PC-9 (cell line): ENCODE data around the gene TMEM233. TPM values are rescaled to one million over a fixed set of nuclear protein-coding genes. Genes with fewer than 3 reads are reported as not detected.

Source experiments
- Bru-seq: library from RNA; stranded (reverse); fragments of 400-500 nt; gene quantifications from one replicate; lab custom pipeline; 2021; lab: Mats Ljungman, UMichigan
- BruChase-seq, 2 experiments: library from RNA; stranded (reverse); fragments of 400-500 nt; gene quantifications; one replicate each; lab custom pipeline; 2021; lab: Mats Ljungman, UMichigan
- BruUV-seq: library from RNA; stranded (reverse); fragments of 400-500 nt; replicated peaks from 2 replicates; lab custom pipeline; 2021; lab: Mats Ljungman, UMichigan
- CTCF ChIA-PET: fragments of 300-600 bp; sonication (Branson Sonifier 250); formaldehyde crosslinking; loops from one replicate; lab custom pipeline; 2022; ENCODE audit warnings: antibody characterized with exemption; lab: Charles Lee
- POLR2A ChIA-PET: fragments of 300-600 bp; sonication (Branson Sonifier 250); formaldehyde crosslinking; loops from one replicate; lab custom pipeline; 2022; ENCODE audit warnings: antibody characterized with exemption; ENCODE audit not compliant: unreplicated experiment; lab: Charles Lee
- DNase-seq, 2 experiments: peaks; one replicate each; pipeline versions ENCODE4 v3.0.0 to v3.0.0-alpha.2; 2015 to 2022; ENCODE audit warnings: mixed read lengths in 1 of 2
- H2AFZ ChIP-seq: fragments of 200-600 bp; sonication (generic); 2 replicates; pipeline ENCODE4 v1.8.1; 2017; ENCODE audit warnings: antibody characterized with exemption
- H3F3A ChIP-seq: fragments of 200-600 bp; sonication (generic); 2 replicates; pipeline ENCODE4 v1.8.1; 2017; ENCODE audit warnings: antibody characterized with exemption, mild to moderate bottlenecking, low read depth; ENCODE audit not compliant: insufficient read depth
- H3K27ac ChIP-seq: fragments of 200-600 bp; sonication (generic); 2 replicates; pipeline ENCODE4 v1.6.1; 2016; ENCODE audit warnings: mixed run types
- H3K27me3 ChIP-seq: fragments of 200-600 bp; sonication (generic); 2 replicates; pipeline ENCODE4 v1.6.1; 2016; ENCODE audit warnings: low read depth, mixed run types; ENCODE audit not compliant: insufficient read depth
- H3K36me3 ChIP-seq: fragments of 200-600 bp; sonication (generic); 2 replicates; pipeline ENCODE4 v1.6.1; 2016; ENCODE audit warnings: low read depth, mixed run types
- H3K4me1 ChIP-seq: fragments of 200-600 bp; sonication (generic); replicated peaks from 2 replicates; pipeline ENCODE4 v1.6.1; 2016; ENCODE audit warnings: mixed run types; ENCODE audit not compliant: insufficient read depth
- H3K4me2 ChIP-seq: fragments of 200-600 bp; sonication (generic); 2 replicates; pipeline ENCODE4 v1.6.1; 2017; ENCODE audit warnings: mixed run types
- H3K4me3 ChIP-seq: fragments of 200-600 bp; sonication (generic); 2 replicates; pipeline ENCODE4 v1.6.1; 2016; ENCODE audit warnings: mixed run types
- H3K79me2 ChIP-seq: fragments of 200-600 bp; sonication (generic); 2 replicates; pipeline ENCODE4 v1.6.1; 2017; ENCODE audit warnings: low read depth, mixed run types
- H3K9me2 ChIP-seq: fragments of 200-600 bp; sonication (generic); 2 replicates; pipeline ENCODE4 v1.8.1; 2017; ENCODE audit warnings: mild to moderate bottlenecking; ENCODE audit not compliant: insufficient read depth
- H3K9me3 ChIP-seq: fragments of 200-600 bp; sonication (generic); 2 replicates; pipeline ENCODE4 v1.8.1; 2016; ENCODE audit warnings: low read depth; ENCODE audit not compliant: insufficient read depth
- H4K20me1 ChIP-seq: fragments of 200-600 bp; sonication (generic); 2 replicates; pipeline ENCODE4 v1.8.1; 2017; ENCODE audit not compliant: insufficient read depth
- CTCF ChIP-seq: fragments of 200-600 bp; sonication (generic); conservative IDR thresholded peaks from 2 replicates; pipeline ENCODE4 v1.6.1; 2017; ENCODE audit warnings: mixed run types, antibody characterized with exemption, mild to moderate bottlenecking, moderate library complexity
- EZH2 ChIP-seq: fragments of 200-600 bp; sonication (generic); IDR thresholded peaks from 2 replicates; pipeline ENCODE4 v1.8.0; 2017; ENCODE audit warnings: antibody characterized with exemption, low read depth
- intact Hi-C: fragments of 100-400 bp; cut with micrococcal nuclease; formaldehyde crosslinking; loops from one replicate; pipeline ENCODE4 v1.10.0; 2022; ENCODE audit not compliant: unreplicated experiment
- long read RNA-seq: library from polyadenylated mRNA; stranded (forward); transcript quantifications from one replicate; pipeline ENCODE4 v2.0.0, GENCODE V29; 2022
- total RNA-seq: library from RNA; stranded (reverse); gene quantifications from 2 replicates; pipeline ENCODE4 v1.2.3, GENCODE V29; 2021

TMEM233 gene
- total RNA-seq (not detected in 2 replicates), Bru-seq, nascent RNA (not detected), BruChase-seq, experiment 1, labeled RNA remaining after a 2-hour chase (not detected), BruChase-seq, experiment 2, labeled RNA remaining after a 6-hour chase (not detected)
- long read RNA-seq = 0 reads

DNA sequence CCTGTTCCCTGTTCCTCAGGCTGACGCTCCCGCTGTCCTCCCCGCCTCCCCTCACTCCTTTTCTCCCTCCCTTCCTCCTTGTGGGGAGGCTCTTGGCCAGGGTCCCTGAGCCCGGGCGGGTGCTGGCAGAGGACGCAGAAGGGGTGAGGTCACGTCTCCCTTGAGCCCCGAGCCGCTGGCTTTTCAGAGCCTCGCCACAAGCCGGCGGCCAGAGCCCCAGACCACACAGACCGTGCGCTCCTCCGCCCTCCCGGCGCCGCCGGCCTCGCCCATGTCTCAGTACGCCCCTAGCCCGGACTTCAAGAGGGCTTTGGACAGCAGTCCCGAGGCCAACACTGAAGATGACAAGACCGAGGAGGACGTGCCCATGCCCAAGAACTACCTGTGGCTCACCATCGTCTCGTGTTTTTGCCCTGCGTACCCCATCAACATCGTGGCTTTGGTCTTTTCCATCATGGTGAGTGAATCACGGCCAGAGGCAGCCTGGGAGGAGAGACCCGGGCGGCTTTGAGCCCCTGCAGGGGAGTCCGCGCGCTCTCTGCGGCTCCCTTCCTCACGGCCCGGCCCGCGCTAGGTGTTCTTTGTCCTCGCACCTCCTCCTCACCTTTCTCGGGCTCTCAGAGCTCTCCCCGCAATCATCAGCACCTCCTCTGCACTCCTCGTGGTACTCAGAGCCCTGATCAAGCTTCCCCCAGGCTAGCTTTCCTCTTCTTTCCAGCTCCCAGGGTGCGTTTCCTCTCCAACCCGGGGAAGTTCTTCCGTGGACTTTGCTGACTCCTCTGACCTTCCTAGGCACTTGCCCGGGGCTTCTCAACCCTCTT lies at the start of gene TMEM233:
Gene TMEM233, plus strand, starts transcription at position 197 of the 821 bp plus-strand sequence. Its CDS starts 75 bp downstream, at position 272.
- Histone ChIP-seq H3K4me2 (no peak within 1 kb of the TSS), H3K9me3 (no peaks in the 10 kb centered on the region), H3K4me1 (no peaks in the 10 kb centered on the region), H3K27ac (no peak within 1 kb of the TSS), H4K20me1 (no peaks in the 10 kb centered on the region), H3F3A (no peaks in the 10 kb centered on the region), H3K9me2 (no peaks in the 10 kb centered on the region; the same call in 1 of the 2 replicates), H3K79me2 (no peaks in the 10 kb centered on the region), H3K4me3 (no peak within 1 kb of the TSS), H3K27me3 (peaks cover 40% of the 10 kb centered on the region), H2AFZ (no peak within 1 kb of the TSS), H3K36me3 (no peaks in the 10 kb centered on the region)
- TF ChIP-seq CTCF (no peak), EZH2 (no peak)
- BruUV-seq = no TSS peak
- ChIA-PET POLR2A (no interaction called here), CTCF (no interaction called here)
- no peak for DNase-seq
- intact Hi-C loops = no loop called here

DNA sequence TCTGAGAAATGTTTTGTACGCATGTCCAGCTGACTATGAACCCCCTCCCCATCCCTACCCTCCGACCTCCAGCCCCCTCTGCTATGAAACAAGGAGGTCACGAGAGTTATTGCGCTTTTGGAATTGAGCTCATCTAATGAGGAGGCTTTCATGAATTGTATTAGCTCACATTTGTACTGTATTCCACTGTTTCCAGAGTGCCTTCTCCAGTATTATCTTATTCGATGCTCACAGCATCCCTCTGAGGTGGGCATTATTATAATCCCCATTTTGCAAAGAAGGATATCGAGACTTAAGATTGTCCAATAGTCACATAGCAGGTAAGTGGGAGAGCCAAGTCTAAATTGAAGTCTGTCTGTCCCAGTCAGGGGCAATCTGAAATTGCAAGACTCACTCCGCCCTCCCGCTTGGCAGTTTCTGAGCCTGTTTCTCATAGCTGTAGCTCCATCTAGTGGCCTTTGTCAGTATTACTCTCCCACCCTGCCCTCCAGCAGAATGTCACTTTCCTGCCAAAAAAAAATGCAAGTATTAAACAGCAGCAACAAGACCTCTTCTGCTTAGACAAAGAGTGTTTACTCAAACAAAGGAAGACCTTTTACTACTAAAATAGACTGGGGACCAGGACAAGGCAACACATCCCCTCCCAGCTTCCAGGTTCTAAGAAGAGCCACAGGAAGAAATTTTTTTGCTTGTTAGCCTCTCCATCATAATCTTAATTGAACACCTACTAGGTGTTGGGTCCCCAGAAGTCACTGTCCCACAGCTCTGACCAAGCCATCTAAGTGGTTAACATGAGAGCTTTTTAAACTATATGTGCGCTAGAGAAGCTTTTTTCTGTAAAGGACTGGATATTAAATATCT lies 48.6 kb upstream of the TMEM233 start:
- H3K9me2 ChIP-seq = no peaks in the 10 kb centered on the region
- H4K20me1 ChIP-seq = no peaks in the 10 kb centered on the region
- BruUV-seq = no TSS peak
- H3K4me3 ChIP-seq = no peak overlapping the region
- no peaks in the 10 kb centered on the region for H3K27me3 ChIP-seq
- peak; percentile 39 to 51 for DNase-seq
- ChIA-PET CTCF (interaction anchor here (0.6 kb wide), 1 partner anchor 782 kb away, joined by 8 read pairs; no protein-coding TSS in a partner anchor), POLR2A (no interaction called here)
- no peaks in the 10 kb centered on the region for H3K9me3 ChIP-seq
- intact Hi-C loops = loop anchor here (2.0 kb wide), 1 partner anchor 100 kb away; no protein-coding TSS in a partner anchor
- no peaks in the 10 kb centered on the region; the same call in 1 of the 2 replicates for H3K4me1 ChIP-seq
- no peak overlapping the region for H2AFZ ChIP-seq
- H3K36me3 ChIP-seq = no peaks in the 10 kb centered on the region
- H3K27ac ChIP-seq = no peak overlapping the region
- no peak overlapping the region for H3K4me2 ChIP-seq
- H3K79me2 ChIP-seq = no peaks in the 10 kb centered on the region
- TF ChIP-seq CTCF (peak; percentile 90), EZH2 (no peak)
- H3F3A ChIP-seq = no peaks in the 10 kb centered on the region

DNA sequence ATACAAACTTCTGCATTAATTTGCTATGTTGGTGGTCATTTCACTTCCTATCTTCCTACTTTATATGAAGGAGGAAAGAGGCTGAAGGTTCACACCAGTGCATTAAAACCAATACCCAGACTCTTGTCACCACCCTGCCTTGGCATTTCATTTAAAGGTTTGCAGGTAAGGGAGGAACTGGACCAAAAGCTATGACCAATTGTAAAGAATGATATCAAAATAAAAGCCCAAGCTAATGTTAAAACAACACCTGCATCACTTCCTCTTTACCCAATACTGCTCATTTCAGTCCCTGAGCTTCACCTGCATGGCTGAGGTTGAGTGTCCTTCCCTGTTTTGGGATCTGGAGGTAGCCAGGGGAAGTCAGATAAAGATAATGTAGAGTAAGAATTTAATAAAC lies 47.2 kb upstream of the TMEM233 start:
- TF ChIP-seq CTCF = no peak
- TF ChIP-seq EZH2 = no peak
- Histone ChIP-seq H3K4me1 (no peaks in the 10 kb centered on the region; the same call in 1 of the 2 replicates), H4K20me1 (no peaks in the 10 kb centered on the region), H3K4me2 (no peak overlapping the region), H3K4me3 (no peak overlapping the region), H3K9me3 (no peaks in the 10 kb centered on the region), H2AFZ (no peak overlapping the region), H3K9me2 (no peaks in the 10 kb centered on the region), H3K27me3 (no peaks in the 10 kb centered on the region), H3K27ac (no peak overlapping the region), H3K36me3 (no peaks in the 10 kb centered on the region), H3F3A (no peaks in the 10 kb centered on the region), H3K79me2 (no peaks in the 10 kb centered on the region)
- intact Hi-C loops = no loop called here
- no TSS peak for BruUV-seq
- POLR2A ChIA-PET = no interaction called here
- peak in 1 of 2 experiments; percentile 52 for DNase-seq
- CTCF ChIA-PET = interaction anchor here (0.6 kb wide), 1 partner anchor 103 kb away, joined by 3 read pairs; no protein-coding TSS in a partner anchor
